Measurements from ENCODE around the gene TBC1D23. TPM values are rescaled to one million over a fixed set of nuclear protein-coding genes. Genes with fewer than 3 reads are reported as not detected.
A peak's percentile ranks its signal among the peaks of the same experiment; 100 is the strongest.

TBC1D23 gene
- total and polyA plus RNA-seq, 2 of the 13 experiments (the other 11 are each of a cell fraction or from before 2014, with no cell fraction given): 28.7 to 35.4 TPM

- TF ChIP-seq TEF (CRISPR knock-in tag; IDR thresholded peaks at IDR 0.05) (no peak), ZNF224 (CRISPR knock-in tag; IDR thresholded peaks at IDR 0.05) (peak; percentile 41; the same call in 1 of the 2 replicates), MAF1 (CRISPR knock-in tag; IDR thresholded peaks at IDR 0.05; ENCODE audit: borderline replicate concordance) (peak; percentile 70; the same call in 1 of the 2 replicates), RBM22 (optimal IDR thresholded peaks at IDR 0.05; ENCODE audit: low read length) (peak; percentile 78), ASH2L (IDR thresholded peaks at IDR 0.05; ENCODE audit: insufficient read length, low read depth, low read length) (peak; percentile 98), NAIF1 (CRISPR knock-in tag; IDR thresholded peaks at IDR 0.05; ENCODE audit: borderline replicate concordance) (0 out of 2 replicates have a peak, but pooled peaks have one; percentile 19), RARG (CRISPR knock-in tag; IDR thresholded peaks at IDR 0.05; ENCODE audit: low read depth) (peak; percentile 46; the same call in 1 of the 2 replicates), MED13 (CRISPR knock-in tag; IDR thresholded peaks at IDR 0.05) (peak; percentile 57; the same call in 1 of the 2 replicates), SNAPC2 (CRISPR knock-in tag; IDR thresholded peaks at IDR 0.05) (0 out of 2 replicates have a peak, but pooled peaks have one; percentile 6), ZZZ3 (CRISPR knock-in tag; IDR thresholded peaks at IDR 0.05; ENCODE audit: borderline replicate concordance) (peak; percentile 37; the same call in 1 of the 2 replicates), ZNF770 (CRISPR knock-in tag; IDR thresholded peaks at IDR 0.05) (peak; percentile 52), CSRNP1 (CRISPR knock-in tag; IDR thresholded peaks at IDR 0.05) (no peak), ZSCAN22 (CRISPR knock-in tag; IDR thresholded peaks at IDR 0.05) (peak; percentile 47; the same call in 1 of the 2 replicates), ZNF687 (CRISPR knock-in tag; IDR thresholded peaks at IDR 0.05) (peak; percentile 97), HES4 (CRISPR knock-in tag; IDR thresholded peaks at IDR 0.05; ENCODE audit: borderline replicate concordance) (peak; percentile 32; the same call in 1 of the 2 replicates), MED8 (CRISPR knock-in tag; IDR thresholded peaks at IDR 0.05; ENCODE audit: insufficient replicate concordance) (peak; percentile 92), CREB1 (IDR thresholded peaks at IDR 0.05) (peak; percentile 94), CREB1 (CRISPR knock-in tag; IDR thresholded peaks at IDR 0.05) (peak; percentile 96), SRSF4 (IDR thresholded peaks at IDR 0.05; ENCODE audit: low read depth, low read length, poor library complexity, severe bottlenecking) (no peak), HOXA3 (CRISPR knock-in tag; IDR thresholded peaks at IDR 0.05) (peak; percentile 97)
Measured at GRCh38 chr3:100260685-100261484, at the start of gene TBC1D23 (continued).

All from HepG2 (cell line).